Epithelial cell of prostate (primary cell): ENCODE data around the gene ANKRD39.
"Not testable (repeated sequence)": the region's sequence is repeated elsewhere in the genome, so short reads cannot be mapped to it uniquely, and the experiment has no call there.

Source experiments
- DNase-seq: peaks from one replicate; pipeline ENCODE4 v3.0.0-alpha.2; 2011; ENCODE audit warnings: low read depth, low spot score
- H3K27ac ChIP-seq: fragments of 450-650 bp; 2 replicates; pipeline ENCODE4 v1.5.1; 2017; ENCODE audit warnings: mild to moderate bottlenecking

The ANKRD39 gene

GRCh38 chr2:96816127-96816835 is 41.5 kb downstream of the ANKRD39 start, which contains the start of gene CNNM3:
CNNM3 (plus strand) TSS chr2:96816268; CDS start chr2:96816278, 10 bp downstream.
- DNase-seq: peak; percentile 57
- H3K27ac ChIP-seq: peak within 1 kb of the TSS; percentile 65

GRCh38 chr2:96815326-96816126 is 42.3 kb downstream of the ANKRD39 start:
- DNase-seq: no peak
- H3K27ac ChIP-seq: peak overlapping the region; percentile 65

DNA sequence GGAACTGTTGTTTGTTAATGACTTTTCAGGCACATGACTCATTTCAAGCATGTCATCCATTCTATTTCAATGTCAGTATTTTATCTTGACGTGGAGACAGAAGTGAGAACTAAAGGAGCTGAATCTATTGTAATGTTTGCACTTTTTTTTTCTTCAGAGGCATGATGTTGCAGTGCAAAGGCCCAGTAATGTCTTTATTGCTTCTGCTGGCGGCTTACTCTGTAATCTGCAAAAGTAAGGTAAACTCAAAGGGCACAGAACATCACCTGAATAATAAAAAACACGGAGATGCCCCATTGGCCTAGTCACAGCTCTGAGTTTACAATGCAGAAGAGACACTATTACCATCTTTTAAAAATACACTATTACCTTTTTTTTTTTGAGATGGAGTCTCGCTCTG is 44.2 kb downstream of the ANKRD39 start:
- no peak for DNase-seq
- no peak overlapping the region for H3K27ac ChIP-seq

DNA sequence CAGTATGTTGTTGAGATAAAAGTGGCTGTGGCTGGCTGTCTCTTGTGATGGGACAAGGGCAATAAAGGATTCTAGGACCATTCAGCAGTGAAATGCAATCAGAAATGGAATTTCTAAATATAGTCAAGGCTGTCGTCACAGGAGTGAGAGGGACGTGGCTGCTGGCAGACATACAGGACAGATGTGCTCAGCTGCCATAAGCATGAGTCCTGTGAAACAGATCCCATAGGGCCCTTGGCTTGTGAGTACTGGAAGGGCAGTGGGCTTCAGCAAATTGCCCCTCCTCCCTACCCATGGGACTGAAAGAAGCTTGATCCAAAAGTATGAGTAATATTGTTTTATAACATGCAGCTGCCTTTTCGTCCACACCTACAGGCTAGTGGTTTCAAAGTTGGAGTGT is 45.9 kb downstream of the ANKRD39 start:
- no peak overlapping the region for H3K27ac ChIP-seq
- no peak for DNase-seq

GRCh38 chr2:96810783-96811192 is 47.0 kb downstream of the ANKRD39 start:
- H3K27ac ChIP-seq: no peak overlapping the region
- no peak for DNase-seq

DNA sequence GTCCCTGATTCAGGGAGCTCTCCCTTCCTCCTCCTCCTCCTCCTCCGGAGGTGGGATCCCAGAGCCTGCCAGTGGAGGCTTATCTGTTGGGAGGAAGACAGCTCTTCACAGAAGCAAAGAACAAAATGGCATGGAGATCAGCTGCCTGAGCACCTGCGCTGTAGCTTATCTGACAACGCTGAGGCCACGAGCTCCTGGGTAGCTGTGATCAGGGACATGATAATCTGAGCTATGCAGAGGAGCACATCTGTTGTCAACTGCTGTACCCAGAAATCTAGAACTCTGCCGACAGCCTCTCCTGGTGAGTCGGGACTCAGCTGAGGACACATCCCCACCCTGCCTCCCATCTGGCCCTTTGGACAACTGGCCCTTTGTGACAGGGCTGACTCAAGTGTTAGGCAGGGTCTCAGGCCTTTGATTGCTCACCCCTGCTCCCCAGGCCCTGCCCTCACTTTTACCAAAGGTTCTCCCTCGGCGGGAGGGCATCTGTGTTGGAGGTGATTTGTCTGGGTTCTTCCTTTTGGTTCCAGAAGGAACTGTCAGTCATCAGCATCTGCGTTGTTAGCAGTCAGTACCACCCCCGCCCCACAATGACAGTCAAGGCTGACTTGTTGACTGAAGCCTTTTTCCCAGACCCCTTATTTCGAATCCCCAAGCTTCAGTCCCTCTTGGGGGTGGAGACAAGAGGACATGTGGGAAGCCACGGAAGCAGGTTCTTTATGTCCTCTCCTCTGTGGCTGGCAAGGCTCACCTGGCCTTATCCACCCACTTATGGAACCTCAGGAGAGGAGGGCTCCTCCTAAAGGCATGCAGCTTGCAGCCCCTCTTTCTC is 47.6 kb downstream of the ANKRD39 start:
- DNase-seq: no peak
- H3K27ac ChIP-seq: no peak overlapping the region

GRCh38 chr2:96809216-96809882 is 48.5 kb downstream of the ANKRD39 start:
- no peak overlapping the region for H3K27ac ChIP-seq
- no peak for DNase-seq

DNA sequence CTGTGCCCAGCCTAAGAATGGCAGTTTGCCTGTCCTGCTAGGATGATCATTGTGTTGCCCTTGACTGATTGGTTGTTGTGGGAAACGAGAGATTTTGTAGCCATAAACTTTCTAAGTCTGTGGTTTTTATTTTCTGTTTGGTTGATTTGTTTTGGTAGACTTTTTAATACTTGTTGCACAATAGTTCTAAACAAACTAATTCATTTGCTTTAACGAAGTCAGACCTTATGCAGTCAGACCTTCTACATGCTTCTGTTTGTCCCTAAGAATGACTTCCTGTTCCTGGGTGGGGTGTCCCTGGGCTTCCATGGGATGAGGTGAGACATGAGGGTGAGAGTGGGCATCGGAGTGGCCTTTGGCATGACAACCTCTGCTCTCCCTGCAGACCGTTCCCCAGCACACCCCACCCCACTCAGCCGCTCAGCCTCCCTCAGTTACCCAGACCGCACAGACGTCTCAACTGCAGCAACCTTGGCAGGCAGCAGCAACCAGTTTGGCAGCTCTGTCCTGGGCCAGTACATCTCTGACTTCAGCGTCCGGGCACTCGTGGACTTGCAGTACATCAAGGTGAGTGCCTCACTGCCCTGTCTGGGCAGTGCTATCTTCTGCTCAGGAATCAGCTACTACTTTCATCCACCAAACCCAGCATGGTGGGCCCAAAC is 49.5 kb downstream of the ANKRD39 start:
- DNase-seq: no peak
- H3K27ac ChIP-seq: no peak overlapping the region

DNA sequence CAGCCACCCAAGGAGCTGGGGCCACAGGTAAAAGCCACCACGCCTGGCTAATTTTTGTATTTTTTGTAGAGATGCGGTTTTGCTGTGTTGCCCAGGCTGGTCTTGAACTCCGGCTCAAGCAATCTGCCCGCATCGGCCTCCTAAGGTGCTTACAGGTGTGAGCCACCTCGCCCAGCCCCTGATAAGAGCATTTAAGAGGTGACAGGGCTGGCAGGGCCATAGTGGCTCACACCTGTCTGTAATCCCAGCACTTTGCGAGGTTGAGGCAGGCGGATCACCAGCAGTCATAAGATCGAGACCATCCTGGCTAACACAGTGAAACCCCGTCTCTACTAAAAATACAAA is 50.7 kb downstream of the ANKRD39 start:
- no peak for DNase-seq
- H3K27ac ChIP-seq: no peak overlapping the region

- no peak overlapping the region for H3K27ac ChIP-seq
- DNase-seq: no peak
Measured at GRCh38 chr2:96806468-96807126, 51.2 kb downstream of the ANKRD39 start.

DNA sequence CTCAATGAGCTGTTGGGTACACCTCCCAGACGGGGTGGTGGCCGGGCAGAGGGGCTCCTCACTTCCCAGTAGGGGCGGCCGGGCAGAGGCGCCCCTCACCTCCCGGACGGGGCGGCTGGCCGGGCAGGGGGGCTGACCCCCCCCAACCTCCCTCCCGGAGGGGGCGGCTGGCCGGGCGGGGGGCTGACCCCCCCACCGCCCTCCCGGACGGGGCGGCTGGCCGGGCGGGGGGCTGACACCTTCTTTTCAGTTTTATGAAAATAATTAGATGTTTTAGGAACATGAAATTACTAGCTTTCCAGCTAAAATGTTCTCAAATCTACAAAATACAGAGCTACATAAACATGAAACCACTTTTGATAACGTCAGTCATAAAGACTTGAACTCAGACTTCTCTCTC is 51.9 kb downstream of the ANKRD39 start:
- DNase-seq, H3K27ac ChIP-seq: not testable (repeated sequence)

- DNase-seq: no peak
Measured at GRCh38 chr2:96804986-96805385, 52.8 kb downstream of the ANKRD39 start.

GRCh38 chr2:96802721-96803120 is 55.1 kb downstream of the ANKRD39 start:
- no peak for DNase-seq
- no peak overlapping the region for H3K27ac ChIP-seq

More at GRCh38 chr2:96804986-96805385, 52.8 kb downstream of the ANKRD39 start:
- no peak overlapping the region for H3K27ac ChIP-seq

DNA sequence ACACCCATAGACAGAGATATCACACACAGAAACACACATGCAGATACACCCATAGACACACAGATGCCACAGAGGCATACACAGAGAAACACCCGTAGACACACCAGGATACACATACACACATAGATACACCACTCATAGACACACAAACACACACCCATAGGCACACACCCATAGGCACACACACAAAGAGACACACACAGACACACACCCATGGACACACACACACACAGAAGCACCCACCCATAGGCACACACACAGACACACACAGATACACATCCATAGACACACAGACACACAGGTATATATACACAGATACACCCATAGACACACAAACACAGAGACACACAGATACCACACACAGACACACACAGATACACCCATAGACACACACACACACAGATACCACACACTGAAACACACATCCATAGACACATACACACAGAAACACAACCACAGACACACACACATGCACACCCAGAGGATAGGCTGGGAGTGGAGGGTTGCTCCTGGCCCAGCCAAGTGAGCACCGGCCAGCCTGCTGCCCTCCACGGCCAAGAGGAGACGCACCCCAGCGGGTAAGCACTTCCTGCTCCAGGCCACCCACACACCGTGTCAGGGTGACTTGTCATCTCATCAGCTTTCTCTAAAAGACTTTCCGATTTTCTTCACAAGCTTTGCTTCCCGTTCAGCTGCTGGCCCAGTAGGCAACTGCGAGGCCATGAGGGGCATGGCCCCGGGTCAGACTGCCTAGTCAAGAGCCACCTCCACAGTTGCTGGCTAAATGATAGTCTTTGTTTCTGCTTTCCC is 55.8 kb downstream of the ANKRD39 start:
- no peak overlapping the region for H3K27ac ChIP-seq
- no peak for DNase-seq

- no peak overlapping the region for H3K27ac ChIP-seq
- peak; percentile 3 for DNase-seq
Measured at GRCh38 chr2:96801005-96801785, 56.6 kb downstream of the ANKRD39 start.

DNA sequence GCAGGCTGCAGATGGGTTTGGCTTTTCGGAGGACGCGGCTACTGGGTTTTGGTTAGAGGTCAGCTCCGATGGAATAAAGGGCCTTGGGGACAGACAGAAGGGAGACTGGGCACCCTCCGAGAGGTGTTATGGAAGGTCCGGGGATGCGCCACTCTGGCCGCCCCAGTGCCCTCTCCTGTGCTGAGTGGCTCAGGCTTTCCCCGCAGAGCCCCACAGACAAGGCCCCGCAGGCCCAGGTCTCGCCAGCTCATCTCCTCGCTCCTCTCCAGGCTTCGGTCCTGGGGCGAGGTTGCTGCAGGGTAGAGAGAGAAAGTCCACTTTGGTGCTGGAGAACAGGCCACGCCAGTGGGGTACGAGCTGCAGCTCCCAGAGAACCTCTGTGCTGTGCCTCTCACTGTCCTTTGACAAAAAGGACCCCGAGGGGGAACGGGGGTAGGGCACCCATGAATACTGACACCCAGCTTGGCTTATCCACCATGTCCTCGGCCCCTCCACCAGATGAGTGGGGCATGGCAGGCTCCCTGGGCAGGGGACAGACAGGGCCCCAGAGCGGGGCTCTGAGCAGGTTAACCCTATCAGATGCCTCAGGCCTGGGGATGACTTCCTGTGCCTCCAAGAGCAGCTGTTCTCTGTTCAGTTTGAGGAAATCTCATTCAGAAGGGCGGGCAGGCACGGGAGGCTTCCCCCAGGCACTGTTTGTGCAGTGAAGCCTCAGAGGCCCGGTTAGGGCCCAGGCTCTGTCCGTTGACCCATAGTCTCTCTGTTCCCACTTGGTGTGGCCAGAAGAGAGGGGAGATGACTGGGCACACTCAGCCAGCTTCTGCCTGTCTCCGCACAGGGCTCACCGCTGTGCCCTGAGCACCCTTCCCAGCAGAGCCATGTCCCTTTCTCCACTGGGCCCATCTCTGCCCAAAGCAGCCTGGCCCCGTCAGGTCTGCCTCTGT is 57.5 kb downstream of the ANKRD39 start:
- no peak for DNase-seq
- no peak overlapping the region for H3K27ac ChIP-seq

DNA sequence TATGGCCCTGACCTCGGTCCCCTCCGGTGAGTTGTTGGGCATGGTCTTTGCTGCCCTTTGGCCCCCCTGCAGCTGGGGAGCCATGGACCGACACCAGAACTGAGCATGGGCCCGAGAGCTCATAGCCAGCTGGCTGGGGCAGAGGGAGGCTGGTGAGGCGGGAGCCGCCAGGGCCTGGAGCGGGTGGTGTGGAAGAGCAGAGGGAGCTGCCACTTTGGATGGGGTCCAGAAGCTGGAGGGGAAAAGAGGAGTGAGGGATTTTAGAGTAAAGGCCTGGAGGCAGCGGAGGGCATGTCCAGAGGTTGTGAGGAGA is 58.2 kb downstream of the ANKRD39 start:
- no peak for DNase-seq
- no peak overlapping the region for H3K27ac ChIP-seq
